ENCODE measurements around the gene MED29.
A peak's percentile ranks its signal among the peaks of the same experiment; 100 is the strongest.

The MED29 gene

GRCh38 chr19:39411832-39412099 lies 20.6 kb downstream of the MED29 start:
- peaks cover 15% of the 10 kb centered on the region for H3K4me1 ChIP-seq (ENCODE audit: low read length)
- H2AFZ ChIP-seq (ENCODE audit: low read length): no peak overlapping the region
- TF ChIP-seq EZH2 (optimal IDR thresholded peaks at IDR 0.05; ENCODE audit: low read depth, low read length) (no peak), EZH2phosphoT487 (IDR thresholded peaks at IDR 0.05; ENCODE audit: low read length) (no peak)
- TF ChIP-seq, protein P1, sequence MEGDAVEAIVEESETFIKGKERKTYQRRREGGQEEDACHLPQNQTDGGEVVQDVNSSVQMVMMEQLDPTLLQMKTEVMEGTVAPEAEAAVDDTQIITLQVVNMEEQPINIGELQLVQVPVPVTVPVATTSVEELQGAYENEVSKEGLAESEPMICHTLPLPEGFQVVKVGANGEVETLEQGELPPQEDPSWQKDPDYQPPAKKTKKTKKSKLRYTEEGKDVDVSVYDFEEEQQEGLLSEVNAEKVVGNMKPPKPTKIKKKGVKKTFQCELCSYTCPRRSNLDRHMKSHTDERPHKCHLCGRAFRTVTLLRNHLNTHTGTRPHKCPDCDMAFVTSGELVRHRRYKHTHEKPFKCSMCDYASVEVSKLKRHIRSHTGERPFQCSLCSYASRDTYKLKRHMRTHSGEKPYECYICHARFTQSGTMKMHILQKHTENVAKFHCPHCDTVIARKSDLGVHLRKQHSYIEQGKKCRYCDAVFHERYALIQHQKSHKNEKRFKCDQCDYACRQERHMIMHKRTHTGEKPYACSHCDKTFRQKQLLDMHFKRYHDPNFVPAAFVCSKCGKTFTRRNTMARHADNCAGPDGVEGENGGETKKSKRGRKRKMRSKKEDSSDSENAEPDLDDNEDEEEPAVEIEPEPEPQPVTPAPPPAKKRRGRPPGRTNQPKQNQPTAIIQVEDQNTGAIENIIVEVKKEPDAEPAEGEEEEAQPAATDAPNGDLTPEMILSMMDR (IDR thresholded peaks at IDR 0.05; ENCODE audit: low read length): peak; percentile 96
- DNase-seq: peak; percentile 91
- peak overlapping the region; percentile 99; the same call in 1 of the 2 replicates for H3K9ac ChIP-seq (ENCODE audit: low read length)
- no peaks in the 10 kb centered on the region for H3K9me2 ChIP-seq (replicated peaks; ENCODE audit: insufficient read depth, low read length)
- H3K4me3 ChIP-seq (ENCODE audit: low read length): peak overlapping the region; percentile 17
- H3K36me3 ChIP-seq (replicated peaks; ENCODE audit: insufficient read depth, low read length): peaks cover 12% of the 10 kb centered on the region; the same call in 1 of the 2 replicates
- H3F3A ChIP-seq (ENCODE audit: insufficient read depth, low read length): peaks cover 49% of the 10 kb centered on the region
- peaks cover 22% of the 10 kb centered on the region for H3K79me2 ChIP-seq (ENCODE audit: low read length)
- H3K27me3 ChIP-seq (replicated peaks; ENCODE audit: insufficient read depth, low read length): no peaks in the 10 kb centered on the region
- H4K20me1 ChIP-seq (ENCODE audit: insufficient read depth, low read length): peaks cover 20% of the 10 kb centered on the region; the same call in 1 of the 2 replicates
- no peaks in the 10 kb centered on the region for H3K9me3 ChIP-seq (replicated peaks; ENCODE audit: insufficient read depth, low read length)
- peak overlapping the region; percentile 47 for H3K4me2 ChIP-seq (ENCODE audit: low read depth, low read length)
- H3K27ac ChIP-seq (ENCODE audit: low read length): peak overlapping the region; percentile 100; the same call in 1 of the 2 replicates

GRCh38 chr19:39412100-39412866 lies 21.1 kb downstream of the MED29 start, which contains the start of gene PLEKHG2:
PLEKHG2 (plus strand) TSS chr19:39412669; CDS start chr19:39414087, 1,418 bp downstream.
- H2AFZ ChIP-seq (ENCODE audit: low read length): peak within 1 kb of the TSS; percentile 84
- no peaks in the 10 kb centered on the region for H3K27me3 ChIP-seq (replicated peaks; ENCODE audit: insufficient read depth, low read length)
- H3K4me2 ChIP-seq (ENCODE audit: low read depth, low read length): peak within 1 kb of the TSS; percentile 97
- peak within 1 kb of the TSS; percentile 100; the same call in 1 of the 2 replicates for H3K27ac ChIP-seq (ENCODE audit: low read length)
- TF ChIP-seq EZH2phosphoT487 (IDR thresholded peaks at IDR 0.05; ENCODE audit: low read length): no peak
- TF ChIP-seq, protein P1 (IDR thresholded peaks at IDR 0.05; ENCODE audit: low read length): peak; percentile 81; the same call in 1 of the 2 replicates
- H3K9ac ChIP-seq (ENCODE audit: low read length): peak within 1 kb of the TSS; percentile 99
- peaks cover 16% of the 10 kb centered on the region; the same call in 1 of the 2 replicates for H4K20me1 ChIP-seq (ENCODE audit: insufficient read depth, low read length)
- peaks cover 15% of the 10 kb centered on the region for H3K4me1 ChIP-seq (ENCODE audit: low read length)
- DNase-seq: peak; percentile 99
- no peaks in the 10 kb centered on the region for H3K9me3 ChIP-seq (replicated peaks; ENCODE audit: insufficient read depth, low read length)
- H3K9me2 ChIP-seq (replicated peaks; ENCODE audit: insufficient read depth, low read length): no peaks in the 10 kb centered on the region
- peaks cover 12% of the 10 kb centered on the region; the same call in 1 of the 2 replicates for H3K36me3 ChIP-seq (replicated peaks; ENCODE audit: insufficient read depth, low read length)
- H3K4me3 ChIP-seq (ENCODE audit: low read length): peak within 1 kb of the TSS; percentile 79
- peaks cover 17% of the 10 kb centered on the region for H3K79me2 ChIP-seq (ENCODE audit: low read length)
- H3F3A ChIP-seq (ENCODE audit: insufficient read depth, low read length): peaks cover 44% of the 10 kb centered on the region

GRCh38 chr19:39412867-39413271 lies 21.7 kb downstream of the MED29 start:
- Histone ChIP-seq H4K20me1 (ENCODE audit: insufficient read depth, low read length) (peaks cover 10% of the 10 kb centered on the region; the same call in 1 of the 2 replicates), H3K4me1 (ENCODE audit: low read length) (peaks cover 15% of the 10 kb centered on the region), H3K9ac (ENCODE audit: low read length) (peak overlapping the region; percentile 78), H2AFZ (ENCODE audit: low read length) (peak overlapping the region; percentile 84), H3K27me3 (replicated peaks; ENCODE audit: insufficient read depth, low read length) (no peaks in the 10 kb centered on the region), H3K9me2 (replicated peaks; ENCODE audit: insufficient read depth, low read length) (no peaks in the 10 kb centered on the region), H3K4me3 (ENCODE audit: low read length) (peak overlapping the region; percentile 79), H3K9me3 (replicated peaks; ENCODE audit: insufficient read depth, low read length) (no peaks in the 10 kb centered on the region), H3K4me2 (ENCODE audit: low read depth, low read length) (peak overlapping the region; percentile 97), H3K36me3 (replicated peaks; ENCODE audit: insufficient read depth, low read length) (peaks cover 10% of the 10 kb centered on the region; the same call in 1 of the 2 replicates), H3K27ac (ENCODE audit: low read length) (no peak overlapping the region), H3K79me2 (ENCODE audit: low read length) (peaks cover 11% of the 10 kb centered on the region), H3F3A (ENCODE audit: insufficient read depth, low read length) (peaks cover 38% of the 10 kb centered on the region)
- DNase-seq: no peak
- no peak for TF ChIP-seq EZH2 (optimal IDR thresholded peaks at IDR 0.05; ENCODE audit: low read depth, low read length)
- TF ChIP-seq EZH2phosphoT487 (IDR thresholded peaks at IDR 0.05; ENCODE audit: low read length): no peak
- TF ChIP-seq, protein P1 (IDR thresholded peaks at IDR 0.05; ENCODE audit: low read length): no peak; the same call in 1 of the 2 replicates
